ENCODE results near the gene CD300C.

GRCh38 chr17:74520016-74520434 is 25.9 kb downstream of the CD300C start:
- no peak for TF ChIP-seq POLR2A (IDR thresholded peaks at IDR 0.05)
- TF ChIP-seq CTCF (IDR thresholded peaks at IDR 0.05), result no peak
